Colonic mucosa (tissue), 4 donors: ENCODE measurements around the gene ZNF621. TPM values are rescaled to one million over a fixed set of nuclear protein-coding genes. Genes with fewer than 3 reads are reported as not detected.

Source experiments
- DNase-seq: peaks from one replicate; pipeline ENCODE4 v3.0.0-alpha.2; 2020
- H3K27ac ChIP-seq: fragments of 200-600 bp; one replicate; pipeline ENCODE4 v1.8.0; 2021
- H3K27me3 ChIP-seq: fragments of 200-600 bp; one replicate; pipeline ENCODE4 v1.8.0; 2021
- H3K36me3 ChIP-seq: fragments of 200-600 bp; one replicate; pipeline ENCODE4 v1.8.0; 2021
- H3K4me1 ChIP-seq: fragments of 200-600 bp; one replicate; pipeline ENCODE4 v1.8.0; 2021; ENCODE audit warnings: mild to moderate bottlenecking
- H3K4me3 ChIP-seq: fragments of 200-600 bp; one replicate; pipeline ENCODE4 v1.8.0; 2021
- H3K9ac ChIP-seq, 2 donors: one replicate each; pipeline ENCODE4 v1.7.0; 2013; ENCODE audit warnings: control low read depth in 2 of 2, low read depth in 2 of 2, low read length in 2 of 2
- H3K9me3 ChIP-seq: fragments of 200-600 bp; one replicate; pipeline ENCODE4 v1.8.0; 2021
- intact Hi-C: fragments of 100-400 bp; cut with DNase I; formaldehyde crosslinking; loops from one replicate; pipeline ENCODE4 v1.14.1; 2022
- total RNA-seq, 2 donors: library from RNA; stranded (reverse); fragmentation: NEBNext Ultra II Directional in 1 of 2; extraction: Animal tissue kit (Norgen Biotek cat#: 25700) in 1 of 2; gene quantifications; one replicate each; pipeline ENCODE4 v1.2.1, GENCODE V29; 2021
- TF ChIP-seq, protein P1 (sequence below): fragments of 200-600 bp; IDR thresholded peaks from one replicate; pipeline ENCODE4 v1.8.0; 2022; ENCODE audit warnings: antibody characterized with exemption, mild to moderate bottlenecking
- donor health status: healthy.
- donor health status: DM: no; HTN: no; CAD: no.
- donor health status: DM: no; HTN: no; CAD: no.

ZNF621 gene
- total RNA-seq, 2 donors from 2014 or later, result 13.5 to 14.3 TPM

DNA sequence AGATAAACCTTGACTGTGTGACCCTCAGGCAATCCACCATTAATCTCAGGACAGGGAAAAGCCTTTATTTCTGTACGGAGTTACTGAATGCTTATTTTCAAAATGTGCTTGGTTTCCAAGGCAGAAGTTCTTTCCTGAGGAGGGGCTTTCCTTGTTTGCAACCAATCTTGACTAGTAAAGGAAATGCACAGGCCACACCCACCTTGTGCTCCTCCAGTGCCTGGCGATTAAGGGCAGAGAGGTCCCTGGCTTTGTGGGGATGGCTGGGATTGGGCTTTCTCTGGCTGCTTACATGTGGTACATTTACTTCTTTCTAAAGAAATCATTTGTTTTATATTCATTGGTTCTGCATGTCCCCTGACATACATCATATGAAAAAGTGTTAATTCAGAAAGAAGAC, 47.8 kb downstream of the ZNF621 start:
- H3K4me3 ChIP-seq, result no peak overlapping the region
- H3K4me1 ChIP-seq, result no peaks in the 10 kb centered on the region
- no peak overlapping the region for H3K9ac ChIP-seq
- H3K27ac ChIP-seq, result no peak overlapping the region
- no peaks in the 10 kb centered on the region for H3K36me3 ChIP-seq
- no peak for DNase-seq
- intact Hi-C loops, result no loop called here
- TF ChIP-seq, protein P1, sequence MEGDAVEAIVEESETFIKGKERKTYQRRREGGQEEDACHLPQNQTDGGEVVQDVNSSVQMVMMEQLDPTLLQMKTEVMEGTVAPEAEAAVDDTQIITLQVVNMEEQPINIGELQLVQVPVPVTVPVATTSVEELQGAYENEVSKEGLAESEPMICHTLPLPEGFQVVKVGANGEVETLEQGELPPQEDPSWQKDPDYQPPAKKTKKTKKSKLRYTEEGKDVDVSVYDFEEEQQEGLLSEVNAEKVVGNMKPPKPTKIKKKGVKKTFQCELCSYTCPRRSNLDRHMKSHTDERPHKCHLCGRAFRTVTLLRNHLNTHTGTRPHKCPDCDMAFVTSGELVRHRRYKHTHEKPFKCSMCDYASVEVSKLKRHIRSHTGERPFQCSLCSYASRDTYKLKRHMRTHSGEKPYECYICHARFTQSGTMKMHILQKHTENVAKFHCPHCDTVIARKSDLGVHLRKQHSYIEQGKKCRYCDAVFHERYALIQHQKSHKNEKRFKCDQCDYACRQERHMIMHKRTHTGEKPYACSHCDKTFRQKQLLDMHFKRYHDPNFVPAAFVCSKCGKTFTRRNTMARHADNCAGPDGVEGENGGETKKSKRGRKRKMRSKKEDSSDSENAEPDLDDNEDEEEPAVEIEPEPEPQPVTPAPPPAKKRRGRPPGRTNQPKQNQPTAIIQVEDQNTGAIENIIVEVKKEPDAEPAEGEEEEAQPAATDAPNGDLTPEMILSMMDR, result no peak
- no peaks in the 10 kb centered on the region for H3K9me3 ChIP-seq
- H3K27me3 ChIP-seq, result no peaks in the 10 kb centered on the region

DNA sequence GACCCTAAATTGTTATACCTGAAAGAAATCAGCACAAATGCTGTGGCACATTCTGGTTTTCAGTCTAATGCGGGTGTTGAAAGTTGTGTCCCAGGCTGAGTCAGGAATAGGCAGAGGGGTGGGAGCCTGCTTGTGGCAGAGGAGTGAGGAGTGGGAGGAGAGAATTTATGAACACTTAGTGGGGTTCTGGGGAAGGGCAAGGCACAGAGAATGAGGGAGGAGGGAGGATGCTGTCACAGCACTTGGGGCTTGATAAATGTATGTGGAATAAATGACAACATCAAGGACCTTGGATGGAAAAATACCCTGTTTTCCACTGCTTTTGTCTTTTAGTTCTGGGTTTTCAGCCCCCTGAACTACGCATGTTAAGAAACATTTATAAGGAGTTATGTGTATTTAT, 49.3 kb downstream of the ZNF621 start:
- intact Hi-C loops, result no loop called here
- Histone ChIP-seq H3K9me3 (no peaks in the 10 kb centered on the region), H3K4me1 (no peaks in the 10 kb centered on the region), H3K27ac (no peak overlapping the region), H3K9ac (no peak overlapping the region), H3K36me3 (no peaks in the 10 kb centered on the region), H3K4me3 (no peak overlapping the region), H3K27me3 (no peaks in the 10 kb centered on the region)
- DNase-seq, result no peak
- TF ChIP-seq, protein P1, result no peak

GRCh38 chr3:40574661-40575060, 49.9 kb downstream of the ZNF621 start:
- TF ChIP-seq, protein P1, result no peak
- intact Hi-C loops, result no loop called here
- H3K4me1 ChIP-seq, result no peaks in the 10 kb centered on the region
- no peaks in the 10 kb centered on the region for H3K9me3 ChIP-seq
- H3K4me3 ChIP-seq, result no peak overlapping the region
- no peaks in the 10 kb centered on the region for H3K27me3 ChIP-seq
- H3K9ac ChIP-seq, result no peak overlapping the region
- H3K36me3 ChIP-seq, result no peaks in the 10 kb centered on the region
- DNase-seq, result no peak
- no peak overlapping the region for H3K27ac ChIP-seq

DNA sequence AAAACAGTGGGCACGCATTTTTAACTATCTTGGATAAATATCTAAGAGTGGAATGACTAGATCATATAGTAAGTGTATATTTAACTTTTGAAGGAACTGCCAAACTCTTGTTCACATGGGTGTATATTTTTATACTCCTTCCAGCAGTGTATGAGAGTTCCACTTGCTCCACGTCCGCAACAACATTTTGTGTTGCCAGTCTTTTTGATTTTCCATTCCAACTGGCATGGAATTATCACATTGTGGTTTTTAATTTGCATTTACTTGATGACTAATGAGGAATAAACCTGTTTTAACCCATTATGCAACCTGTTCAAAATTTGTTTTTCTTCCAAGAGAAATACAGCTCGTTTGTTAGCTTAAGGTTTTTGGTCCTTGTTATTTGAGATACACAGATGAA, 51.6 kb downstream of the ZNF621 start:
- Histone ChIP-seq H3K9ac (no peak overlapping the region), H3K9me3 (no peaks in the 10 kb centered on the region), H3K4me3 (no peak overlapping the region), H3K36me3 (no peaks in the 10 kb centered on the region), H3K4me1 (no peaks in the 10 kb centered on the region), H3K27ac (no peak overlapping the region), H3K27me3 (no peaks in the 10 kb centered on the region)
- TF ChIP-seq, protein P1, result no peak
- intact Hi-C loops, result no loop called here
- no peak for DNase-seq

GRCh38 chr3:40580494-40581091, 55.8 kb downstream of the ZNF621 start:
- Histone ChIP-seq H3K9me3 (no peaks in the 10 kb centered on the region), H3K27ac (no peak overlapping the region), H3K36me3 (no peaks in the 10 kb centered on the region), H3K27me3 (no peaks in the 10 kb centered on the region), H3K4me1 (no peaks in the 10 kb centered on the region), H3K4me3 (no peak overlapping the region), H3K9ac (no peak overlapping the region)
- intact Hi-C loops, result loop anchor here (5.0 to 10.0 kb wide), 5 partner anchors 134 to 1137 kb away; no protein-coding TSS in a partner anchor
- TF ChIP-seq, protein P1, result peak; percentile 95
- DNase-seq, result peak; percentile 64
